Transverse colon (tissue), 4 donors: Measurements from ENCODE around the gene DLX3.

Experiments used
- EP300 ChIP-seq: sonication (generic); formaldehyde crosslinking; IDR thresholded peaks from one replicate; pipeline ENCODE4 v1.6.1; 2017; ENCODE audit warnings: antibody characterized with exemption, low read depth
- POLR2A ChIP-seq: fragments of 450-650 bp; IDR thresholded peaks from one replicate; pipeline ENCODE4 v1.6.1; 2016; ENCODE audit warnings: antibody characterized with exemption, mild to moderate bottlenecking, moderate library complexity
- POLR2AphosphoS5 ChIP-seq, 3 donors: sonication (generic); formaldehyde crosslinking; IDR thresholded peaks; one replicate each; pipeline ENCODE4 v1.6.1; 2016; ENCODE audit warnings: antibody characterized with exemption in 3 of 3
- TF ChIP-seq, protein P1 (sequence below), 5 experiments: fragments of 200-600 bp in 3 of 5; fragments of 450-650 bp in 2 of 5; sonication (generic) in 3 of 5; IDR thresholded peaks; 1 replicate in 2 of 5; 2 replicates in 3 of 5; pipeline ENCODE4 v1.5.1; 2016 to 2017; ENCODE audit warnings: antibody characterized with exemption in 5 of 5, inconsistent platforms in 3 of 5, mild to moderate bottlenecking in 2 of 5, moderate library complexity in 1 of 5

DNA sequence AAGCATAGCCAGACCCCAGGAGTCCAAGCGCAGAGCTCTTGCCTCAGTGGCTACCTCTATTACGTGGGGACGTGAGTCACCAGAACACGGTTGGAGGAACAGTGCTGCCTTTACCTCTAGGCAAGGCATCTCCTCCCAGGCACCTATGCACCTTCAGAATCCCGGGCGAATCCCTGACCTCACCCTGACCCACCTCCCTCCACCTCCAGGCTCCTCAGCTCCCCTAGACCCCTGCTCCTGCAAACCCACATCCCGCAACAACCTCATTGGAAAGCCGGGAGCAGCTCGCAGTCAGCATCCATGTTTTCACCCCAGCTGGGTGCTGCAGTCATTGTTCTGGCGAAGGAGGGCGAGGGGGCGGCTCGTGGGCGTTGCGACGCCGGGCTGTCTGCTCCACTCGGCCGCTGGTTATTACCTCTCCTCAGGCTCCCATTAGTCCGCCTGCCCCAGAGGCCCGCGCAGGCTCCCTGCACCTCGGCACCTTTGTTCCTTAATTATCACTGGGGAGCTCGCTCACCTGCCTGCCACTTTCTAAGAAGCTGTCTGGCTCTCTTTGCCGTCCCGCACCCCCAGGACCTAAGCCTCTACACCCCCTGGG is 50.7 kb downstream of the DLX3 start:
- TF ChIP-seq, protein P1, sequence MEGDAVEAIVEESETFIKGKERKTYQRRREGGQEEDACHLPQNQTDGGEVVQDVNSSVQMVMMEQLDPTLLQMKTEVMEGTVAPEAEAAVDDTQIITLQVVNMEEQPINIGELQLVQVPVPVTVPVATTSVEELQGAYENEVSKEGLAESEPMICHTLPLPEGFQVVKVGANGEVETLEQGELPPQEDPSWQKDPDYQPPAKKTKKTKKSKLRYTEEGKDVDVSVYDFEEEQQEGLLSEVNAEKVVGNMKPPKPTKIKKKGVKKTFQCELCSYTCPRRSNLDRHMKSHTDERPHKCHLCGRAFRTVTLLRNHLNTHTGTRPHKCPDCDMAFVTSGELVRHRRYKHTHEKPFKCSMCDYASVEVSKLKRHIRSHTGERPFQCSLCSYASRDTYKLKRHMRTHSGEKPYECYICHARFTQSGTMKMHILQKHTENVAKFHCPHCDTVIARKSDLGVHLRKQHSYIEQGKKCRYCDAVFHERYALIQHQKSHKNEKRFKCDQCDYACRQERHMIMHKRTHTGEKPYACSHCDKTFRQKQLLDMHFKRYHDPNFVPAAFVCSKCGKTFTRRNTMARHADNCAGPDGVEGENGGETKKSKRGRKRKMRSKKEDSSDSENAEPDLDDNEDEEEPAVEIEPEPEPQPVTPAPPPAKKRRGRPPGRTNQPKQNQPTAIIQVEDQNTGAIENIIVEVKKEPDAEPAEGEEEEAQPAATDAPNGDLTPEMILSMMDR (IDR thresholded peaks at IDR 0.05): no peak
- TF ChIP-seq POLR2AphosphoS5 (IDR thresholded peaks at IDR 0.05) (no peak), POLR2A (no peak), EP300 (no peak)
